NCI-H2227 (cell line): Measurements from ENCODE around the gene EMD.
"Not testable (repeated sequence)": the region's sequence is repeated elsewhere in the genome, so short reads cannot be mapped to it uniquely, and the experiment has no call there.

Source experiments
- DNase-seq: peaks from one replicate; lab custom pipeline; 2025; ENCODE audit not compliant: unreplicated experiment; lab: John Stamatoyannopoulos, UW

The EMD gene

GRCh38 chrX:154378799-154379568, at the start of gene EMD:
EMD (plus strand) TSS chrX:154379295; CDS start chrX:154379485, 190 bp downstream.
- DNase-seq = peak; percentile 100

GRCh38 chrX:154332561-154332960, 46.5 kb upstream of the EMD start:
- DNase-seq = no peak

GRCh38 chrX:154333116-154333515, 46.0 kb upstream of the EMD start:
- DNase-seq = no peak

DNA sequence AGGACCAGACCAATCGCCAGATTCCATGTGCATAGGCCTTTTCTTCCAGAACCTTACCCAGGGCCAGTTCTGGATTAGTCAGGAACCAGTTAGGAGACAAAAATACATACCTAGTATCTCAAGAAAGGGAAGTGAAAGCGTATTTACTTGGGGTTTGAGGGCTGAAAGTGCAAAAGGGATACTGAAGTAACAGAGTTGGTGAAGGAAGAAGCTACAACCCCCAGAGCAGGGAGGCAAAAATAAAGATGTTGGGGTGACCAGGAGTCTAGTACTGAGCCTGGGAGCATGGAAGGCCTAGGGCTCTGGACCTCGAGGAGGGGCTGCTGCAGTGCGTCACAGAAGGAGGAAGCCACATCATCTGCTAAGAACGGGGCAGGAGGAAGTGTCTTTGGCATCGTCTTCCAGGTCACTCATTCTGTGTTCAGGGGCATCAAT, 45.2 kb upstream of the EMD start:
- DNase-seq = no peak

DNA sequence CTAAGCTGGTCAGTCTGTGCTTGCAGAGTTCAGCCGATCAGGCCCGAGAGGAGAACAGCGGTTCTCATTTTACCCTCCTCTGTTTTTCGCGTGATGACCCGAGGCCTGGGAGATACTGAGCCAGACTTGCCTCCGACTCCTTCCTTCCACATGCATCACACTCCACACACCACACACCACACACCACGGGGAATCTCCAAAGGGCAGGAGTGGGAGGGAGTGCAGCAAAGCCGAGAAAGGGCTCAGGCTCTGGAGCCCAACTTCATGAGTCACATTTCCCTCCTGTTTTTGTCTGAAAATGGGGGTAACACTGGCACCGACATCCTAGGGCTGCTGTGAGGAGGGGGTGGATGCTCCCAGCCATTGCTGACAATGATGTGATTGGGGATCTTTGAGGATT, 44.6 kb upstream of the EMD start:
- no peak for DNase-seq

DNA sequence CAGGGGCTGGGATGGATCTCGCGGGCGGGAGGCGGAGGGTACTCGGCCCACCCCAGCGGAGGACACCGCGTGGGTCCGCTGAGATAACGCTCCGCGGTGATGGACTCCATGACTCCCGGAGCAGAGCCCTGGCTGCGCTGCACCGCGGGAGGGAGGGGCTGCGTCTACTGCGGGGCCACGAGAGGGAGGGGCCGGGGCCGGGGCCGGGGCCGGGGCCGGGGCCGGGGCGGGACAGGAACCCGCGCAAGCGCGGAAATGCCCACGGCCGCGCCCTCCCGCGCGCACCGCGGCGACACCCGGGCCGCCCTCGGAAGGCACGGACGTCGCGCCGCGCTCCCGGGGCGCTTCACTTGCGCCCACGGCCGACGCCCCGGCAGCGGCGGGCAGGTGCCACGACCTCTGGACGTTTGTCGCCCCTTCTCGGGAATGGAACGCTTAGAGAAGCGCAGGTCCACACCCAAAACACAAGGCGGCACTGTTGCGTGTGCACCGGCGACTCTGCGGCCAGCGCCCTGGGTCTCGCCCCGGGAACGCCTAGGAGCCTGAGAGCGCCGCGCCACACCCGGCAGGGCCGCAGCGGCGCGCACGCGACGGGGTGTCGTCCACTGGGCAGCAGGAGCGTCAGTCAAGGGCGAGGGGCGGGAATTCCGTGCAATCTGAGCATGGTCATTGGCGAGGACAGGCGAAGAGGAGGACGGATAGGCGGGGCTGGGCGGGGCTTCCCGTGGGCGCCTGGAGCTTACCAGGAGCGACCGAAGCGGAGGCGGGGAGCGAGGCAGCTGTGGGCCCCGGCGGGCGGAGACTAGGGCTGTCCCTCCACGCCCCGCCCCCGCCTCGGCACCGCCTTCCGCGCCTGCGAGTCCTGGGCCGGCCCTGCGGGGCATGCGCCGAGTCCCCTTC, 37.4 kb upstream of the EMD start:
- DNase-seq = not testable (repeated sequence)

- not testable (repeated sequence) for DNase-seq
These were observed 36.0 kb upstream of the EMD start for GRCh38 chrX:154343063-154343462.

DNA sequence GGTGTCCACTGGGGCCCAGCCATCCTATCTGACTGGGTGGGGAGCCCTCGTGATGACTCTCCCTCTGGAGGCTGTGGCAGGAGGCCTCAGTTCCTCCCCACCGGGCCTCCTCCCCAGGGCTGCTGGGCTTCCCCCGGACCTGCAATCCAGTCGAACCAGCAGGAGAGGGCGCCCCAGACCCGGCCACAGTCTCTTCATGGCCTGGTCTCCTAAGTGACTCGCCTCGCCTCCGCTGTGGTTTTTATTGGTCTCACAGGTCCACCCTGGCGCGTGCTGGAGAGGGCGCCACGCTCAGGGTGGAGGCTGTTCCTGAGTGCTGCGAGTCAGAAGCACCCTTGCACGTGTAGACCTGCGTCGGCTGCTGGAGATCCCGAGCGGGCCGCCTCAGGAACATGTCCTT, 35.5 kb upstream of the EMD start:
- DNase-seq = not testable (repeated sequence)

GRCh38 chrX:154348114-154348531, 31.0 kb upstream of the EMD start:
- no peak for DNase-seq

- DNase-seq = no peak
These were observed 30.3 kb upstream of the EMD start for GRCh38 chrX:154348646-154349358.

DNA sequence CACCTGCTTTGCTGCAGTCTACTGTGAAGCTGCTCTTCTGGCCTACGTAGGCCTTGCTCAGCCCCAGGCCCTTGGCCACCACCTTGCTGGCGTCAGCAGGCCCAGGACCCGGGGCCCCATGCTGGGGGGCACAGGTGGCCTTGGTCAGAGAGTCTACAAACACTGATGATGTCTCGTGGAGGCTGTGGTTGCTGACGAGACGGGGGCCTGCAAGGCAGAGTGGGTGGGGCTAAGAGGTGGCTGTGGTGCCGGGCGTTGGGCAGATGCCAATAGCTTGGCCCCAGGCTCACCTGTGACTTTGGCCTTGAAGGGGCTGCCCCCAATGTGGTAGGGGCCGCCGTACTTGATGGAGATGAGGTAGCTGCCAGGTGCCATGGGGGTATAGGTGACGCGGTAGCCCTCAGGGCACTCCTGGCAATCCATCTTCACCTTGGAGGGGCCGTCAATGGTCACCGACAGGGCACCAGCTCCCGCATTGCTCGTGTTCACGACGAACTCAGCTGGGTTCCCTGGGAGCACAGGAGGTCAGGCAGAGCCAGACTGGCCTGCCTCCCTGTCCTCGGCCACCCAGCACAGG, 29.6 kb upstream of the EMD start:
- DNase-seq = no peak

DNA sequence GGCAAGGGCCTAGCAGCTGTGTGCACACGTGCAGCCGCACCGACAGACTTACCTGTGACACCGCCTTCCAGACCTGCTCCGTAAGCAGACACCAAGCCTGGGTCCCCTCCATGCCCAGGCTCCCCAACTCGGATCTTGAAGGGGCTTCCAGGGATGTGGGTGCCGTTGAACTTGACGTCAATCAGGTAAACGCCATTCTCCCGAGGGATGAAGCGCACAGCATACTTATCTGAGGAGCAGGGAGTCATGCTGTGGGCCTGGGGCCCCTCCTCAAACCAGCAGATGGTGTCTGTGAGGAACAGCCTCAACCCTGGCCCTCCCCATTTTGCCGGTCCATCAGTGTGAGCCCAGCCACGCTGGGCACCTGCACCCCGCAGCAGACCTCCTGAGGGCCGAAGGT, 29.1 kb upstream of the EMD start:
- no peak for DNase-seq

GRCh38 chrX:154350429-154351182, 28.5 kb upstream of the EMD start:
- DNase-seq = no peak

DNA sequence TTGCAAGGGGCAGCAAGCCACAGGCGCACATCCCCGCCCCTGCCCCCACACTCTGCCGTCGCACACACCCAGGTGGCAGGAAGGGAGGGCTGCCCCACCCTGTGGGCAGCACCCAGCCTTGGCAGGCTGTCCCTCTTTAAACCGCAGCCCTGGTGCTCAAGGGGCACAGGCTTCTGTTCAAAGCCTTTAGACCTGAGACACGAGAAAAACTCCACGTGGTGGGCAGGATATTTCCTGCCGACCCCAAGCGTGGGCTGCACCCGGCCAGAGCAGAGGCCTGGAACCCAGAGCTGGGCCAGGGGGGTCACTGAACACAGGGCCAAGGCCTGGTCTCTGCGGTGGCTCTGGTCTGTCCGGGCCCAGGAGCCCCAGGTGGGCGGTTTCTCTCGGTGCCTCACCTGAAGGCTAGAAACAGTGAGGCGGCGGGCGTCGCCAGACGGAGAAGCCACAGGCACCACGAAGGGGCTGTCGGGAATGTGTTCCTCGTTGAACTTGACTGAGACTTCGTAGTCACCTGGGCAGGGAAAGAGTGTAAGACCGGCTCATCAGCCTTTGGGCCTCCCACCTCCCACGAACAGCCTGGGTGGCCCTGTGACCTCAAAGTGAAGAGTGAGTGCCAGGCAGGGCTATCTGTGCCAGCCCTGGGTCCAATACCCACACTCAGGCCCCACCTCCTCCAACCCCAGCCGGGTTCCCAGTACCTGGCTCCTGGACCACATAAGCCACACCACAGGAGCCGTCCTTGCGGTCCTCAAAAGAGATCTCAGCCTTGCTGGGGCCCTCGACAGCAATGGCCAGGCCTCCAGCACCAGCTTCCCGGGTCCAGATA, 27.7 kb upstream of the EMD start:
- no peak for DNase-seq

DNA sequence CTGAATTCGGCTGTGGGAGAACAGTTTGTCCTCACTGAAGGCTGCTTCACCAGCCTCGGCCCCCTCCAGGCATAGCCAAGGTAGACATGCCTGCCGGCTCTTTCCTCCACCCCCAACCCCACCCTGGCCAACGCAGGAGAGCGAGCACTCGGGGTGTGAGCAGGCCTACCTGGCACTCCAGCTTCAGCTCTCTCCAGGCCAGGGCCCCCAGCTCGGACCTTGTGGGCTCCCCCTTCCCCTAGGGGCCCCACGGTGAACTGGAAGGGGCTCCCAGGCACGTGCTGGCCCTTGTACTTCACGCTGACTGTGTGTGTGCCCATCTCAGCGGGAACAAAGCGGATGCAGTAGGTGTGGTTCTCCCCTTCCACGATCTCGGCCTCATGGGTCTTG, 27.1 kb upstream of the EMD start:
- no peak for DNase-seq

DNA sequence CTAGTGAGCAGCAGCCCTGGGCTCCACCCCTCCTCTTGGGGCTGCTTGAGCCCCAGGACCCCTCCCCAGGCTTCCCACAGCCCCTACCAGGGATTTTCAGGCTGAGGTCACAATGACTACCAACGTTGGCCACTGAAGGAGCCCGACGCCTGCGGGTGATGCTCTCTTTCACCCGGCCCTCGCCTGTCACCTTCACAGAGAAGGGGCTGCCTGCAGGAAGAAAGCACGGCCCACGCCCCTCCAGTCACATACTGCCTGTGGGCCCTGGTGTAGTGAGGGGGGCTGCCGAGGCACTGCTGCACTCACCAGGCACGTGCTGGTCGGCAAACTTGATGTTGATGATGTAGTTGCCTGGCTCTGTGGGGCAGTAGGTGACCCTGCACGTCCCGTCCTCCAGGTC, 26.6 kb upstream of the EMD start:
- no peak for DNase-seq

GRCh38 chrX:154353172-154353843, 25.8 kb upstream of the EMD start:
- no peak for DNase-seq

- no peak for DNase-seq
These were observed 25.1 kb upstream of the EMD start for GRCh38 chrX:154354013-154354412.

GRCh38 chrX:154354516-154354915, 24.6 kb upstream of the EMD start:
- DNase-seq = no peak
